ENCODE results near the gene KANSL1.

The KANSL1 gene

GRCh38 chr17:46167826-46168569 lies 25.2 kb downstream of the KANSL1 start:
- DNase-seq (ENCODE audit: insufficient read length, low spot score), result no peak
- no peak for FAIRE-seq
- no peak for TF ChIP-seq POLR2A (IDR thresholded peaks at IDR 0.05; ENCODE audit: low read depth, low read length)

GRCh38 chr17:46167267-46167666 lies 26.0 kb downstream of the KANSL1 start:
- no peak for TF ChIP-seq POLR2A (IDR thresholded peaks at IDR 0.05; ENCODE audit: low read depth, low read length)
- FAIRE-seq, result no peak
- DNase-seq (ENCODE audit: insufficient read length, low spot score), result no peak

- no peak for TF ChIP-seq POLR2A (IDR thresholded peaks at IDR 0.05; ENCODE audit: low read depth, low read length)
- FAIRE-seq, result no peak
Observed at GRCh38 chr17:46166692-46167249, 26.5 kb downstream of the KANSL1 start.

GRCh38 chr17:46163929-46164594 lies 29.2 kb downstream of the KANSL1 start:
- DNase-seq (ENCODE audit: insufficient read length, low spot score), result no peak
- FAIRE-seq, result peak; percentile 48
- no peak for TF ChIP-seq POLR2A (IDR thresholded peaks at IDR 0.05; ENCODE audit: low read depth, low read length)

More at GRCh38 chr17:46166692-46167249, 26.5 kb downstream of the KANSL1 start:
- no peak for DNase-seq (ENCODE audit: insufficient read length, low spot score)

GRCh38 chr17:46163316-46163715 lies 29.9 kb downstream of the KANSL1 start:
- FAIRE-seq (no peak), DNase-seq (ENCODE audit: insufficient read length, low spot score) (no peak)
- no peak for TF ChIP-seq POLR2A (IDR thresholded peaks at IDR 0.05; ENCODE audit: low read depth, low read length)

GRCh38 chr17:46162866-46163265 lies 30.4 kb downstream of the KANSL1 start:
- DNase-seq (ENCODE audit: insufficient read length, low spot score) (no peak), FAIRE-seq (no peak)
- no peak for TF ChIP-seq POLR2A (IDR thresholded peaks at IDR 0.05; ENCODE audit: low read depth, low read length)

- TF ChIP-seq POLR2A (IDR thresholded peaks at IDR 0.05; ENCODE audit: low read depth, low read length), result no peak
- FAIRE-seq, result no peak
- no peak for DNase-seq (ENCODE audit: insufficient read length, low spot score)
Observed at GRCh38 chr17:46160169-46160568, 33.1 kb downstream of the KANSL1 start.

GRCh38 chr17:46159686-46160085 lies 33.5 kb downstream of the KANSL1 start:
- FAIRE-seq (peak; percentile 64), DNase-seq (ENCODE audit: insufficient read length, low spot score) (no peak)
- no peak for TF ChIP-seq POLR2A (IDR thresholded peaks at IDR 0.05; ENCODE audit: low read depth, low read length)

GRCh38 chr17:46158323-46159296 lies 34.6 kb downstream of the KANSL1 start:
- FAIRE-seq (no peak), DNase-seq (ENCODE audit: insufficient read length, low spot score) (no peak)
- no peak for TF ChIP-seq POLR2A (IDR thresholded peaks at IDR 0.05; ENCODE audit: low read depth, low read length)

- FAIRE-seq, result no peak
- TF ChIP-seq POLR2A (IDR thresholded peaks at IDR 0.05; ENCODE audit: low read depth, low read length), result no peak
- no peak for DNase-seq (ENCODE audit: insufficient read length, low spot score)
Observed at GRCh38 chr17:46157443-46158062, 35.7 kb downstream of the KANSL1 start.

GRCh38 chr17:46154151-46154816 lies 38.9 kb downstream of the KANSL1 start:
- TF ChIP-seq POLR2A (IDR thresholded peaks at IDR 0.05; ENCODE audit: low read depth, low read length), result no peak
- peak; percentile 91 for FAIRE-seq
- no peak for DNase-seq (ENCODE audit: insufficient read length, low spot score)

- FAIRE-seq, result peak; percentile 80
- no peak for TF ChIP-seq POLR2A (IDR thresholded peaks at IDR 0.05; ENCODE audit: low read depth, low read length)
- no peak for DNase-seq (ENCODE audit: insufficient read length, low spot score)
Observed at GRCh38 chr17:46152423-46152822, 40.8 kb downstream of the KANSL1 start.

GRCh38 chr17:46151762-46152161 lies 41.5 kb downstream of the KANSL1 start:
- DNase-seq (ENCODE audit: insufficient read length, low spot score), result no peak
- TF ChIP-seq POLR2A (IDR thresholded peaks at IDR 0.05; ENCODE audit: low read depth, low read length), result no peak
- peak; percentile 30 for FAIRE-seq

All from H54 (cell line).